Progenitor cell of endocrine pancreas (in vitro differentiated cells): Measurements from ENCODE around the gene LRRC8B. TPM values are rescaled to one million over a fixed set of nuclear protein-coding genes. Genes with fewer than 3 reads are reported as not detected.

ENCODE experiments used
- DNase-seq: peaks from one replicate; pipeline ENCODE4 v3.0.0; 2021; ENCODE audit warnings: low spot score; ENCODE audit not compliant: unreplicated experiment
- H3K27ac Mint-ChIP-seq: 2 replicates; pipeline ENCODE4 v1.8.0; 2021; ENCODE audit warnings: mild to moderate bottlenecking, moderate library complexity, mixed read lengths
- H3K27me3 Mint-ChIP-seq: 2 replicates; pipeline ENCODE4 v1.8.0; 2021; ENCODE audit warnings: mixed read lengths
- H3K36me3 Mint-ChIP-seq: 2 replicates; pipeline ENCODE4 v1.8.0; 2022; ENCODE audit warnings: mixed read lengths; ENCODE audit not compliant: insufficient read depth
- H3K4me1 Mint-ChIP-seq: 2 replicates; pipeline ENCODE4 v1.8.0; 2021; ENCODE audit warnings: low read depth, mixed read lengths
- H3K4me3 Mint-ChIP-seq: 2 replicates; pipeline ENCODE4 v1.8.0; 2021; ENCODE audit warnings: low read depth, mild to moderate bottlenecking, moderate library complexity, mixed read lengths
- H3K9me3 Mint-ChIP-seq: 2 replicates; pipeline ENCODE4 v1.8.0; 2021; ENCODE audit warnings: low read depth, mixed read lengths
- total RNA-seq: library from RNA; stranded (reverse); gene quantifications from 2 replicates; pipeline ENCODE4 v1.2.1, GENCODE V29; 2021
- TF ChIP-seq, protein P1 (sequence below): fragments of 200-600 bp; sonication (generic); IDR thresholded peaks from one replicate; pipeline ENCODE4 v1.5.0; 2021; ENCODE audit warnings: antibody characterized with exemption, mild to moderate bottlenecking; ENCODE audit not compliant: unreplicated experiment

LRRC8B gene
- total RNA-seq, 1 donor from 2014 or later = 22.2 TPM

DNA sequence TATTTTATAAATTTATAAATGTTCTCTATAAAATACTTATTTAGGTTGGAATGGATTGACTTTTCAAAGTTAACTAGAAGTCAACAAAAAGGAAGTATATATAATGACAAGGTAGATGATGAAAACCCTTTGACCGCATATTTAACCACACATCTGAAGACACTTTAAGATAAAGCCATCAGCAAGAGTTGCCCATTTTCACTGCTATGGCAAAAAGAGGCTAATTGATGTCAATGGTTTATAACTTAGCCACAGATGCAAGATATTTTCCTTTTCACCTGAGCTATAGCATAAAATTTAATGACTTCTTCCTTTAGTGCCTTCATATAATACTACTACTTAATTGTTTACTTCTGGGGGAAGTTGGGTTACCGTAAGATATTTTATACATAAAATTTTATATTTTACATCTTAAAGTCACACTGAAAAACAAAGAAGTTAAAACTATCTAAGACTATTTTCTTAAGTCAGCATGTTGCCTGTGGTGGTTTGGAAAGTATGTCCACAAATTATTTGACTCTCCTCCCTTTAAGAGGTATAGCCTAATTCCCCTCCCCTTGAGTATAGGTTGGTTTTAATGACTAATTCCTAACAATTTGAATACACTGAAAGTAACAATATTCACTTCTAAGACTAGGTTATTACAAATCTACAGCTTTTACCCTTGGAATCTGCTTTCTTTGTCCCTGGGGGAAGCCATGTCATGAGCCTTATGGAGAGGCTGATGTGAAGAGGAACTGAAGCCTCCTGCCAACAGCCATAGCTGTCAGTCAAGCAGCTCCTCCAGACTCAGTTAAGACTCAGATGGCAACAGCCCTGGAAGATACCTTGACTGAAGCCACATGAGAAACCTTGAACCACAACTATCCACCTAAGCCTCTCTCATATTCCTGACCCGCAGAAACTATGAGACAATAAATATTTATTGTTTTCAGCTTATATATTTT is 40.3 kb upstream of the LRRC8B start:
- H3K9me3 Mint-ChIP-seq = peaks cover 12% of the 10 kb centered on the region

DNA sequence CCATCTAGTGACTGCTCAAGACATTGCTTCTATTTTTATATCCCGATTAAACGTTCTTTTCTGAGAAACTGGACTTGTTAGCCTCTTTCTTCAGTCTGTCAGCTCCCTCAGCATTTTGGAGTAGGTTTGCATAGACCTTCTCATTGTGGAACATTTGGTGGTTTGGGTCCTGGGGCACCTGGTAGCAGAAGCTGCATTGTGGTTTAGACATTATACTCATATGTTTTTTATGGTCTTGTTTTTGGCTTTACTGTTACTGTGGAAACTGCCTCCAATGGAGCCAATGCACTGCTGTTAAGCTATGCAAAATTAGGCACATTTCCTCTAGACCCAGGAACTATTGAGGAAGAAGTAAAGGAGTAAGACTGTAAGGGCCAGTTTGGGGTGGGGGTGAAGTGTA is 36.7 kb upstream of the LRRC8B start:
- TF ChIP-seq, protein P1, sequence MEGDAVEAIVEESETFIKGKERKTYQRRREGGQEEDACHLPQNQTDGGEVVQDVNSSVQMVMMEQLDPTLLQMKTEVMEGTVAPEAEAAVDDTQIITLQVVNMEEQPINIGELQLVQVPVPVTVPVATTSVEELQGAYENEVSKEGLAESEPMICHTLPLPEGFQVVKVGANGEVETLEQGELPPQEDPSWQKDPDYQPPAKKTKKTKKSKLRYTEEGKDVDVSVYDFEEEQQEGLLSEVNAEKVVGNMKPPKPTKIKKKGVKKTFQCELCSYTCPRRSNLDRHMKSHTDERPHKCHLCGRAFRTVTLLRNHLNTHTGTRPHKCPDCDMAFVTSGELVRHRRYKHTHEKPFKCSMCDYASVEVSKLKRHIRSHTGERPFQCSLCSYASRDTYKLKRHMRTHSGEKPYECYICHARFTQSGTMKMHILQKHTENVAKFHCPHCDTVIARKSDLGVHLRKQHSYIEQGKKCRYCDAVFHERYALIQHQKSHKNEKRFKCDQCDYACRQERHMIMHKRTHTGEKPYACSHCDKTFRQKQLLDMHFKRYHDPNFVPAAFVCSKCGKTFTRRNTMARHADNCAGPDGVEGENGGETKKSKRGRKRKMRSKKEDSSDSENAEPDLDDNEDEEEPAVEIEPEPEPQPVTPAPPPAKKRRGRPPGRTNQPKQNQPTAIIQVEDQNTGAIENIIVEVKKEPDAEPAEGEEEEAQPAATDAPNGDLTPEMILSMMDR = no peak
- Mint-ChIP-seq H3K27me3 (no peaks in the 10 kb centered on the region), H3K4me3 (no peak overlapping the region), H3K36me3 (peaks cover 1% of the 10 kb centered on the region), H3K27ac (no peak overlapping the region), H3K4me1 (no peaks in the 10 kb centered on the region), H3K9me3 (peaks cover 11% of the 10 kb centered on the region)
- DNase-seq = no peak

More for the DNA sequence above, 40.3 kb upstream of the LRRC8B start:
- no peak for DNase-seq
- no peaks in the 10 kb centered on the region for H3K27me3 Mint-ChIP-seq
- H3K36me3 Mint-ChIP-seq = peaks cover 3% of the 10 kb centered on the region
- no peak overlapping the region for H3K4me3 Mint-ChIP-seq
- TF ChIP-seq, protein P1 = no peak
- H3K27ac Mint-ChIP-seq = no peak overlapping the region
- H3K4me1 Mint-ChIP-seq = no peaks in the 10 kb centered on the region

DNA sequence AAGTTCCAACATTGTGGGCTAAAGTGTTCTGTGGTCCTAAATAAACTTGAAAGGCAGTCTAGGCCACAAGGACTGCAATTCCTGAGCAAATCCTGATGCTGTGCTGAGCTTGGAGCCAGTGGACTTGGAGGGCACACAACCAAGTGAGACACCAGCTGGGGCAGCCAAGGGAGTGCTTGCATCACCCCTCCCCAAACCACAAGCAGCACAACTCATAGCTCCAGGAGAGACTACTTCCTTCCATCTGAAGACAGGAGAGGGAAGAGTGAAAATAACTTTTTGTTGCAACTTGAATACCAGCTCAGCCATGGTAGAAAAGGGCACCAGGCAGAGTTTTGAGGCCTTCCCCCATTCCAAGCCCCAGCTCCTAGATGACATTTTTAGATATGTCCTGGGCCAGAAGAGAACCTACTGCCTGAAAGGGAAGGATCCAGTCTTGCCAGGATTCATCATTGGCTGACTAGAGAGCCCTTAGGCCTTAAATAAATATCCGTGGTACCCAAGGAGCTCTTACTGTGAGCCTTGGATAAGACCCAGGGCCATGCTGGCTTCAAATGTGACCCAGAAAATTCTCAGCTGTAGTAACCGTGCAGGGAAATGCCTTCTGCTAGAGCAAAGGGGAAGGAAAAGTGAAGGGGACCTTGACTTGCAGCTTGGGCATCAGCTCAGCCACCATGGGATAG is 35.4 kb upstream of the LRRC8B start:
- H3K27ac Mint-ChIP-seq = no peak overlapping the region
- no peak overlapping the region for H3K4me3 Mint-ChIP-seq
- H3K36me3 Mint-ChIP-seq = peaks cover 1% of the 10 kb centered on the region
- TF ChIP-seq, protein P1 = no peak
- no peak for DNase-seq
- peaks cover 17% of the 10 kb centered on the region for H3K9me3 Mint-ChIP-seq
- no peaks in the 10 kb centered on the region for H3K27me3 Mint-ChIP-seq
- H3K4me1 Mint-ChIP-seq = no peaks in the 10 kb centered on the region

DNA sequence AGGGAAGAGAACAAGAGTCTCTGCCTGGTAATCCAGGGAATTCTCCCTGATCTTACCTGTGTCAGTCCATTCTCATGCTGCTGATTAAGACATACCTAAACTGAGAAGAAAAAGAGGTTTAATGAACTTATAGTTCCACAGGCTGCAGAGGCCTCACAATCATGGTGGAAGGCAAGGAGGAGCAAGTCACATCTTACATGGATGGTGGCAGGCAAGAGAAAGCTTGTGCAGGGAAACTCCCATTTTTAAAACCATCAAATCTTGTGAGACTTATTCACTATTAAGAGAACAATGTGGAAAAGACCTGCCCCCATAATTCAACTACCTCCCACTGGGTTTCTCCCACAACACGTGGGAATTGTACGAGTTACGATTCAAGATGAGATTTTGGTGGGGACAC is 34.2 kb upstream of the LRRC8B start:
- no peak overlapping the region for H3K27ac Mint-ChIP-seq
- DNase-seq = no peak

DNA sequence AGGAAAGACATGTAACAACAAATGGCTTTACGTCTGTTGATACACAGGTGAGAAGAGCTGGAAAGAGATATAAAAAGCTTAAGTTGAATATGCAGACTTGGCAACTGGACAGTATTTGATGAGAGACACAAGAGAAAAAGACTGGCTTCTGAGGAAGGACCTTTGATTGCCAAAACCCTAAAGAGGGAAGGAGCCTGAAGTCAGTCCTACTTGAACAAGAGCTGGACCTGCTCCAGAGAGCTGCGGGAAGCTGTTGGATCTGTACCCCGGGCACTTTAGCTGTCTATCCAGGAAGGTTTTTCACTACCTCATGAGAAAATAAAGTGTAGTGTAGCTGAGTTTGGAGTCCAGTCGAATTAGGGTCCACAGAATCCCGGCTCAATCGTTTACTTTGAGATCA is 25.3 kb upstream of the LRRC8B start:
- H3K27ac Mint-ChIP-seq = no peak overlapping the region
- no peaks in the 10 kb centered on the region for H3K36me3 Mint-ChIP-seq
- H3K27me3 Mint-ChIP-seq = no peaks in the 10 kb centered on the region
- H3K4me1 Mint-ChIP-seq = no peaks in the 10 kb centered on the region
- H3K4me3 Mint-ChIP-seq = no peak overlapping the region
- DNase-seq = no peak
- no peaks in the 10 kb centered on the region for H3K9me3 Mint-ChIP-seq
- TF ChIP-seq, protein P1 = no peak

More for the DNA sequence above, 34.2 kb upstream of the LRRC8B start:
- Mint-ChIP-seq H3K4me1 (no peaks in the 10 kb centered on the region), H3K9me3 (peaks cover 17% of the 10 kb centered on the region), H3K27me3 (no peaks in the 10 kb centered on the region), H3K36me3 (peaks cover 1% of the 10 kb centered on the region), H3K4me3 (no peak overlapping the region)
- TF ChIP-seq, protein P1 = no peak
